ENCODE data around the gene PITPNC1.
"Not testable (repeated sequence)": the region's sequence is repeated elsewhere in the genome, so short reads cannot be mapped to it uniquely, and the experiment has no call there.

PITPNC1 gene

DNA sequence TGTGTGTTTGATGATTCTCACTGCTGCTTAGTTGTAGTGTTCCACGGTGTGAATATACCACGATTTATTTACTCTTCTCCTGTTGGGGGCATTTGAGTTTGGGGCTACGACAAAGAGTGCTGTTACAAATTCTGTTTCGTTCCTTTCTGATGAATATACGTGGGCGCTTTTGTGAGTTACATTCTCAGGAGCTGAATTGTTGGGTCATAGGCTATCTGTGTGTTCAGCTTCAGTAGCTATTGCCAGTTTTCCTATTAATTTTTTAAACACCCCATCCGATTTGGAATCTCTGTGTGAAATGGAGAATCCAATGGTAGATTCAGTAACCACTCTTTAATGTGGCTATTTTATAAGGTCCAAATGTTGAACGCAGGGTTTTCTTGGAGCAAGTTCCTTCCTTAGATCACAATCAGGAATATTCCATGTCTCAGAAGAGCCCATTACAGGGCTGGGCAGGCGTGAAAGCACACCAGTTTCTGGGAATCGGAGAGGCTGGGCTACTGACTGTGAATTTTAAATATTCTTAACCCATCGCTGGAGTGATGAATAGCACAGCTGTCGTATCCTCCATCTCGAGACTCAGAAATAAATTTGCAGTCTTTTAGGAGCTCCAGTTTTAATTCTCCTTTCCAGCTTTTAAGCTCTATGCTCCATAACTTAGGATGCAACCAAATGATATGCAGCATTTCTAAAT, 115.9 kb downstream of the PITPNC1 start:
- H3K9me3 ChIP-seq (ENCODE audit: control insufficient read depth, low read length), result no peaks in the 10 kb centered on the region
- peaks cover 21% of the 10 kb centered on the region for H3K4me1 ChIP-seq (ENCODE audit: control insufficient read depth, insufficient read depth, low read length)
- no peaks in the 10 kb centered on the region for H3K27me3 ChIP-seq (ENCODE audit: control insufficient read depth, insufficient read depth, low read length, poor library complexity, severe bottlenecking)
- 87 to 88% methylated on average over 12 to 13 of the region's 13 CpGs for WGBS, 2 experiments
- H3K4me3 ChIP-seq (ENCODE audit: insufficient read depth, low read depth, low read length), result no peak overlapping the region
- H3K27ac ChIP-seq (ENCODE audit: insufficient read depth, low read depth, low read length, poor library complexity, severe bottlenecking), result no peak overlapping the region
- no peaks in the 10 kb centered on the region for H3K36me3 ChIP-seq (ENCODE audit: control insufficient read depth, insufficient read depth, low read length)

GRCh38 chr17:67493812-67494211, 116.7 kb downstream of the PITPNC1 start:
- no peaks in the 10 kb centered on the region for H3K27me3 ChIP-seq (ENCODE audit: control insufficient read depth, insufficient read depth, low read length, poor library complexity, severe bottlenecking)
- H3K4me3 ChIP-seq (ENCODE audit: insufficient read depth, low read depth, low read length), result no peak overlapping the region
- peaks cover 21% of the 10 kb centered on the region for H3K4me1 ChIP-seq (ENCODE audit: control insufficient read depth, insufficient read depth, low read length)
- WGBS, 2 experiments, result 92 to 93% methylated on average over 4 of the region's 4 CpGs
- no peaks in the 10 kb centered on the region for H3K9me3 ChIP-seq (ENCODE audit: control insufficient read depth, low read length)
- no peak overlapping the region for H3K27ac ChIP-seq (ENCODE audit: insufficient read depth, low read depth, low read length, poor library complexity, severe bottlenecking)
- H3K36me3 ChIP-seq (ENCODE audit: control insufficient read depth, insufficient read depth, low read length), result no peaks in the 10 kb centered on the region

- H3K9me3 ChIP-seq (ENCODE audit: control insufficient read depth, low read length); H3K4me3 ChIP-seq (ENCODE audit: insufficient read depth, low read depth, low read length); H3K36me3 ChIP-seq (ENCODE audit: control insufficient read depth, insufficient read depth, low read length); H3K27me3 ChIP-seq (ENCODE audit: control insufficient read depth, insufficient read depth, low read length, poor library complexity, severe bottlenecking); H3K27ac ChIP-seq (ENCODE audit: insufficient read depth, low read depth, low read length, poor library complexity, severe bottlenecking): not testable (repeated sequence)
- 94 to 97% methylated on average over 5 of the region's 5 CpGs for WGBS, 2 experiments
- peaks cover 18% of the 10 kb centered on the region for H3K4me1 ChIP-seq (ENCODE audit: control insufficient read depth, insufficient read depth, low read length)
Observed at GRCh38 chr17:67495534-67495933, 118.5 kb downstream of the PITPNC1 start.

GRCh38 chr17:67496286-67496685, 119.2 kb downstream of the PITPNC1 start:
- no peak overlapping the region for H3K27ac ChIP-seq (ENCODE audit: insufficient read depth, low read depth, low read length, poor library complexity, severe bottlenecking)
- WGBS, 2 experiments, result 77 to 80% methylated on average over 7 of the region's 7 CpGs
- peaks cover 10% of the 10 kb centered on the region for H3K4me1 ChIP-seq (ENCODE audit: control insufficient read depth, insufficient read depth, low read length)
- H3K9me3 ChIP-seq (ENCODE audit: control insufficient read depth, low read length), result no peaks in the 10 kb centered on the region
- H3K27me3 ChIP-seq (ENCODE audit: control insufficient read depth, insufficient read depth, low read length, poor library complexity, severe bottlenecking), result no peaks in the 10 kb centered on the region
- H3K36me3 ChIP-seq (ENCODE audit: control insufficient read depth, insufficient read depth, low read length), result no peaks in the 10 kb centered on the region
- H3K4me3 ChIP-seq (ENCODE audit: insufficient read depth, low read depth, low read length), result no peak overlapping the region

DNA sequence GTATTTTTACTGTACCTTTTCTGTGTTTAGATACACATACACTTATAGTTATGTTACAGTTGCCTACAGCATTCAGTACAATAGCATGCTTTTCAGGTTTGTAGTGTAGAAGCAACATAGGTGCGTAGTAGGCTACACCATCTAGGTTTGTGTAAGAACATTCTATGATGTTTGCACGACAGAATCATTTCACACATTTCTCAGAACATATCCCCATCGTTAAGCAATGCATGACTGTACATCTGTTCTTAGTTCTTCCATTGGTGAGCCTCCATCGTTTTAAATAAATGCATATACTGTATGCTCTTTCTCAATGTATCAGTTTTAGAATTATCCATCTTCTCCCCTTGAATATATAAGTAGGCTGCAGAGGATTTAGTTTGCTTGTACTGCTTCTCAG, 122.6 kb downstream of the PITPNC1 start:
- WGBS, 2 experiments, result 95 to 98% methylated on average over 4 of the region's 4 CpGs
- no peaks in the 10 kb centered on the region for H3K9me3 ChIP-seq (ENCODE audit: control insufficient read depth, low read length)
- no peaks in the 10 kb centered on the region for H3K36me3 ChIP-seq (ENCODE audit: control insufficient read depth, insufficient read depth, low read length)
- H3K4me3 ChIP-seq (ENCODE audit: insufficient read depth, low read depth, low read length), result no peak overlapping the region
- H3K27ac ChIP-seq (ENCODE audit: insufficient read depth, low read depth, low read length, poor library complexity, severe bottlenecking), result no peak overlapping the region
- no peaks in the 10 kb centered on the region for H3K4me1 ChIP-seq (ENCODE audit: control insufficient read depth, insufficient read depth, low read length)
- H3K27me3 ChIP-seq (ENCODE audit: control insufficient read depth, insufficient read depth, low read length, poor library complexity, severe bottlenecking), result no peaks in the 10 kb centered on the region

DNA sequence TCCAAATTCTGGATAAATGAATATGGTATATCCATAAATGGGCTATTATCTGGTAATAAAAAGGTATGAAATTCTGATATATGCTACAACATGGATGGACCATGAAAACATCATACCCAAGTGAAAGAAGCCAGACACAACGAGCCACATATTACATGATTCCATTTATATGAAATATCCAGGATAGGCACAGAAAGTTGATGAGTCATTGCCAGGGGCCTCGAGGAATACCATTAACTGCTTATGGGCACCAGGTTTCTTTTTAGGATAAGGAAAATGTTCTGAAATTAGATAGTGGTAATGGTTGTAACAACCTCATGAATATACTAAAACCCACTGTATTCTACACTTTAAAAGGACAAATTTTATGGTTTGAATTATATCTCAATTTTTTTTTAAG, 123.2 kb downstream of the PITPNC1 start:
- 73 to 93% methylated on average over 2 of the region's 2 CpGs for WGBS, 2 experiments
- no peaks in the 10 kb centered on the region for H3K27me3 ChIP-seq (ENCODE audit: control insufficient read depth, insufficient read depth, low read length, poor library complexity, severe bottlenecking)
- no peak overlapping the region for H3K27ac ChIP-seq (ENCODE audit: insufficient read depth, low read depth, low read length, poor library complexity, severe bottlenecking)
- no peak overlapping the region for H3K4me3 ChIP-seq (ENCODE audit: insufficient read depth, low read depth, low read length)
- no peaks in the 10 kb centered on the region for H3K9me3 ChIP-seq (ENCODE audit: control insufficient read depth, low read length)
- no peaks in the 10 kb centered on the region for H3K36me3 ChIP-seq (ENCODE audit: control insufficient read depth, insufficient read depth, low read length)
- no peaks in the 10 kb centered on the region for H3K4me1 ChIP-seq (ENCODE audit: control insufficient read depth, insufficient read depth, low read length)

DNA sequence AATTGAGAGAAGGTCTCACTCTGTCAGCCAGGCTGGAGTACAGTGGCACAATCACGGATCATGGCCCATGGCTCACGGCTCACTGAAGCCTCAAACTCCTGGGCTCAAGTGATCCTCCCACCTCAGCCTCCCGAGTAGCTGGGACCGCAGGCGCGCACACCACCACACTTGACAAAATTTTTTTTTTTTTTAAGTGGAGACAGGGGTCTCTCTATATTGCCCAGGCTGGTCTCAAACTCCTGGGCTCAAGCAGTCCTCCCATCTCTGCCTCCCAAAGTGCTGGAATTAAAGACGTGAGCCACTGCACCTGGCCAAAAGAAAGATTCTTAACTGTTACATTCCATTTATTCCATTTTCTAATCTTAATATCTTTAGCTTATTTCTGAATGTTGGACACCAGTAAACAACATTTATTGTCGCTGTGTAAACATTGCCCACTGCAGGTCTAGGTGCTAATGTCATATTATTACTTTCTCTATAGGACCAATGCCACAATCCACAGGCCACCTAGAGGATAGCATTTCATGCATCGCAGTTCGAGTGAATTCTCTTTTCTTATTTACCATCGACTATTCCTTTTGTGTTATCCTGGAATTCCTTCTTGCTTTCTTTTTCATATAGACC, 123.7 kb downstream of the PITPNC1 start:
- Histone ChIP-seq H3K36me3 (ENCODE audit: control insufficient read depth, insufficient read depth, low read length) (no peaks in the 10 kb centered on the region), H3K9me3 (ENCODE audit: control insufficient read depth, low read length) (no peaks in the 10 kb centered on the region), H3K27me3 (ENCODE audit: control insufficient read depth, insufficient read depth, low read length, poor library complexity, severe bottlenecking) (no peaks in the 10 kb centered on the region), H3K4me3 (ENCODE audit: insufficient read depth, low read depth, low read length) (no peak overlapping the region), H3K4me1 (ENCODE audit: control insufficient read depth, insufficient read depth, low read length) (no peaks in the 10 kb centered on the region), H3K27ac (ENCODE audit: insufficient read depth, low read depth, low read length, poor library complexity, severe bottlenecking) (no peak overlapping the region)
- WGBS, 2 experiments, result 93 to 95% methylated on average over 11 of the region's 11 CpGs

- H3K4me1 ChIP-seq (ENCODE audit: control insufficient read depth, insufficient read depth, low read length), result no peaks in the 10 kb centered on the region
- no peak overlapping the region for H3K27ac ChIP-seq (ENCODE audit: insufficient read depth, low read depth, low read length, poor library complexity, severe bottlenecking)
- H3K9me3 ChIP-seq (ENCODE audit: control insufficient read depth, low read length), result no peaks in the 10 kb centered on the region
- H3K4me3 ChIP-seq (ENCODE audit: insufficient read depth, low read depth, low read length), result no peak overlapping the region
- H3K27me3 ChIP-seq (ENCODE audit: control insufficient read depth, insufficient read depth, low read length, poor library complexity, severe bottlenecking), result no peaks in the 10 kb centered on the region
- no peaks in the 10 kb centered on the region for H3K36me3 ChIP-seq (ENCODE audit: control insufficient read depth, insufficient read depth, low read length)
- WGBS, 2 experiments, result 82 to 89% methylated on average over 3 of the region's 3 CpGs
Observed at GRCh38 chr17:67502151-67502550, 125.1 kb downstream of the PITPNC1 start.

GRCh38 chr17:67503184-67503583, 126.1 kb downstream of the PITPNC1 start:
- Histone ChIP-seq H3K27me3 (ENCODE audit: control insufficient read depth, insufficient read depth, low read length, poor library complexity, severe bottlenecking) (no peaks in the 10 kb centered on the region), H3K9me3 (ENCODE audit: control insufficient read depth, low read length) (no peaks in the 10 kb centered on the region), H3K36me3 (ENCODE audit: control insufficient read depth, insufficient read depth, low read length) (no peaks in the 10 kb centered on the region), H3K4me3 (ENCODE audit: insufficient read depth, low read depth, low read length) (no peak overlapping the region), H3K27ac (ENCODE audit: insufficient read depth, low read depth, low read length, poor library complexity, severe bottlenecking) (no peak overlapping the region), H3K4me1 (ENCODE audit: control insufficient read depth, insufficient read depth, low read length) (no peaks in the 10 kb centered on the region)
- WGBS, 2 experiments, result 79 to 82% methylated on average over 1 of the region's 1 CpG

- Histone ChIP-seq H3K36me3 (ENCODE audit: control insufficient read depth, insufficient read depth, low read length) (no peaks in the 10 kb centered on the region), H3K4me3 (ENCODE audit: insufficient read depth, low read depth, low read length) (no peak overlapping the region), H3K4me1 (ENCODE audit: control insufficient read depth, insufficient read depth, low read length) (no peaks in the 10 kb centered on the region), H3K9me3 (ENCODE audit: control insufficient read depth, low read length) (no peaks in the 10 kb centered on the region), H3K27me3 (ENCODE audit: control insufficient read depth, insufficient read depth, low read length, poor library complexity, severe bottlenecking) (no peaks in the 10 kb centered on the region), H3K27ac (ENCODE audit: insufficient read depth, low read depth, low read length, poor library complexity, severe bottlenecking) (no peak overlapping the region)
- WGBS, 2 experiments, result 71 to 73% methylated on average over 2 of the region's 2 CpGs
Observed at GRCh38 chr17:67503739-67504138, 126.7 kb downstream of the PITPNC1 start.
